DMS153 (cell line): ENCODE data around the gene PCDHA12.
"Not testable (repeated sequence)": the region's sequence is repeated elsewhere in the genome, so short reads cannot be mapped to it uniquely, and the experiment has no call there.

Source experiments
- DNase-seq: peaks from one replicate; lab custom pipeline; 2025; lab: John Stamatoyannopoulos, UW

The PCDHA12 gene

DNA sequence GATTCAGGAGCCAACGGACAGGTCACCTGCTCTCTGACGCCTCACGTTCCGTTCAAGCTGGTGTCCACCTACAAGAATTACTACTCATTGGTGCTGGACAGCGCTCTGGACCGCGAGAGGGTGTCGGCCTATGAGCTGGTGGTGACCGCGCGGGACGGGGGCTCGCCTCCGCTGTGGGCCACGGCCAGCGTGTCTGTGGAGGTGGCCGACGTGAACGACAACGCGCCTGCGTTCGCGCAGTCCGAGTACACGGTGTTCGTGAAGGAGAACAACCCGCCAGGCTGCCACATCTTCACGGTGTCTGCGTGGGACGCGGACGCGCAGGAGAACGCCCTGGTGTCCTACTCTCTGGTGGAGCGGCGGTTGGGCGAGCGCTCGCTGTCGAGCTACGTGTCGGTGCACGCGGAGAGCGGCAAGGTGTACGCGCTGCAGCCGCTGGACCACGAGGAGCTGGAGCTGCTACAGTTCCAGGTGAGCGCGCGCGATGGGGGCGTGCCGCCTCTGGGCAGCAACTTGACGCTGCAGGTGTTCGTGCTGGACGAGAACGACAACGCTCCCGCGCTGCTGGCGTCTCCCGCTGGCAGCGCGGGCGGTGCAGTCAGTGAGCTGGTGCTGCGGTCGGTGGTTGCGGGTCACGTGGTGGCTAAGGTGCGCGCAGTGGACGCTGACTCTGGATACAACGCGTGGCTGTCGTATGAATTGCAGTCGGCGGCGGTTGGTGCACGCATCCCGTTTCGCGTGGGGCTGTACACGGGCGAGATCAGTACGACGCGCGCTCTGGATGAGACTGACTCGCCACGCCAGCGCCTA lies 17.7 kb upstream of the PCDHA12 start:
- no peak for DNase-seq

DNA sequence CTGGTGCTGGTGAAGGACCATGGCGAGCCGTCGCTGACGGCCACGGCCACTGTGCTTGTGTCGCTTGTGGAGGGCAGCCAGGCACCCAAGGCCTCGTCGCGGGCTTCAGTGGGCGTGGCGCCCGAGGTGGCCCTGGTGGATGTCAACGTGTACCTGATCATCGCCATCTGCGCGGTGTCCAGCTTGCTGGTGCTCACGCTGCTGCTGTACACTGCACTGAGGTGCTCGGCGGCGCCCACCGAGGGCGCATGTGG lies 17.2 kb upstream of the PCDHA12 start:
- DNase-seq: no peak

DNA sequence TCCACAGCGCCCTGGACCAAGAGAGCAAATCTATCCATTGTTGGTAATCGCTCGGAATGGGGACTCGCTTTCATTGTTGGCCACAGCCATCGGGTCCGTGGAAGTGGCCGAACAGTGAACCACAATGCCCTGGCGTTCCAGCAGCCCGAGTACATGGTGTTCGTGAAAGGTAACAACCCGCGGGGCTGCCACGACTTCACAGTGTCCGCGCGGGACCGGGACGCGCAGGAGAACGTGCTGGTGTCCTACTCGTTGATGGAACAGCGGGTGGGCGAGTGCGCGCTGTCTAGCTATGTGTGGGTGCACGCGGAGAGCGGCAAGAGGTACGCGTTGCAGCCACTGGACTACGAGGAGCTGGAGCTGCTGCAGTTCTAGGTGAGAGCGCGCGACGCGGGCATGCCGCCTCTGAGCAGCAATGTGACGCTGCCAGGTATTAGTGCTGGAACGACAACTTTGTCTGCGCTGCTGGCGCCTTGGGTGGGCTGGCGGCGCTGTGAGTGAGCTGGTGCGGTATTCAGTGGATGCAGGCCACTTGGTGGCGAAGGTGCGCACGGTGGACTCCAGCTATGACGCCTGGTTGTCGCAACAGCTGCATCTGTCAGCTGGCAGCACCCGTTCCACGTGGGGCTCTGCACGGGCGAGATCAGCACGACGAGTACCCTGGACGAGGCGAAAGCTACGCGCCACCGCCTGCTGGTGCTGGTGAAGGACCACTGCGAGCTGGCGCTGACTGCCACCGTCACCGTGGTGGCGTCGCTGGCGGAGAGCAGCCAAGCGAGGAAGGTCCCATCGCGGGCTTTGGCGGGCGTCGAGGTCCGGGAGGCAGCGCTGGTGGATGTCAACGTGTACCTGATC lies 12.4 kb upstream of the PCDHA12 start:
- no peak for DNase-seq

DNA sequence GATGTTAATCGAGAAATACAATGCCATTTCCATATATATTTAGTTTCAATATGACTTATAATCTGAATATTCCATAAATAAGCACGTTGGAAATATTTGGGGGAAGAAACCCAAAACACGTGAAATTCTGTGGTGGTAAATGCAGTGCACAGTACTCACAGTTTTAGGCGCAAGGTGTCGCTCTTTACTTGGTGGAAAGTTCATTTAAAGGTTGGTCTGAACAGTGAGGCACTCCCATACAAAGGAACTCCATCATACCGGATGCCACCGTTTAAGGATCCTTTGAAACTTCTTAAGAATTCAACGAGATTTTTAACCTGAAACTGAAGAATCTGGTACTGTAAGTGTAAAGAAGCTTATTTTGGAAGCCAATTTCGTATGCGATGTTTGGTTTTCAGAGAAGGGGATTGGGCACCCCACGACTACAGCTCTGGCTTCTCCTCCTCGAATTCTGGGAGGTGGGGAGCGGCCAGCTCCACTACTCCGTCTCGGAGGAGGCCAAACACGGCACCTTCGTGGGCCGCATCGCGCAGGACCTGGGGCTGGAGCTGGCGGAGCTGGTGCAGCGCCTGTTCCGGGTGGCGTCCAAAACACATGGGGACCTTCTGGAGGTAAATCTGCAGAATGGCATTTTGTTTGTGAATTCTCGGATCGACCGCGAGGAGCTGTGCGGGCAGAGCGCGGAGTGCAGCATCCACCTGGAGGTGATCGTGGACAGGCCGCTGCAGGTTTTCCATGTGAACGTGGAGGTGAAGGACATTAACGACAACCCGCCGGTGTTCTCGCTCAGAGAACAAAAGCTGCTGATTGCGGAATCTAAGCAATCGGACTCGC lies 6.2 kb upstream of the PCDHA12 start, which contains the start of gene PCDHA11:
TSS of gene PCDHA11 (plus strand) at position 237 of the 834 bp plus-strand sequence. CDS start at position 384, 147 bp downstream.
- no peak for DNase-seq

DNA sequence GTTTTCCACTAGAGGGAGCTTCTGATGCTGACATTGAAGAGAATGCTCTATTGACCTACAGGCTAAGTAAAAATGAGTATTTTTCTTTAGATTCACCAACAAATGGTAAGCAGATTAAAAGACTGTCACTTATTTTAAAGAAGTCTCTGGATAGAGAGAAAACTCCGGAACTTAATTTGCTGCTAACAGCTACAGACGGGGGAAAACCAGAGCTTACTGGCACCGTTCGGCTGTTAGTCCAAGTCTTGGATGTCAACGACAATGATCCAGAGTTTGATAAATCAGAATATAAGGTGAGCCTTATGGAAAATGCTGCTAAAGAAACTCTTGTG lies 5.6 kb upstream of the PCDHA12 start:
- DNase-seq: no peak

DNA sequence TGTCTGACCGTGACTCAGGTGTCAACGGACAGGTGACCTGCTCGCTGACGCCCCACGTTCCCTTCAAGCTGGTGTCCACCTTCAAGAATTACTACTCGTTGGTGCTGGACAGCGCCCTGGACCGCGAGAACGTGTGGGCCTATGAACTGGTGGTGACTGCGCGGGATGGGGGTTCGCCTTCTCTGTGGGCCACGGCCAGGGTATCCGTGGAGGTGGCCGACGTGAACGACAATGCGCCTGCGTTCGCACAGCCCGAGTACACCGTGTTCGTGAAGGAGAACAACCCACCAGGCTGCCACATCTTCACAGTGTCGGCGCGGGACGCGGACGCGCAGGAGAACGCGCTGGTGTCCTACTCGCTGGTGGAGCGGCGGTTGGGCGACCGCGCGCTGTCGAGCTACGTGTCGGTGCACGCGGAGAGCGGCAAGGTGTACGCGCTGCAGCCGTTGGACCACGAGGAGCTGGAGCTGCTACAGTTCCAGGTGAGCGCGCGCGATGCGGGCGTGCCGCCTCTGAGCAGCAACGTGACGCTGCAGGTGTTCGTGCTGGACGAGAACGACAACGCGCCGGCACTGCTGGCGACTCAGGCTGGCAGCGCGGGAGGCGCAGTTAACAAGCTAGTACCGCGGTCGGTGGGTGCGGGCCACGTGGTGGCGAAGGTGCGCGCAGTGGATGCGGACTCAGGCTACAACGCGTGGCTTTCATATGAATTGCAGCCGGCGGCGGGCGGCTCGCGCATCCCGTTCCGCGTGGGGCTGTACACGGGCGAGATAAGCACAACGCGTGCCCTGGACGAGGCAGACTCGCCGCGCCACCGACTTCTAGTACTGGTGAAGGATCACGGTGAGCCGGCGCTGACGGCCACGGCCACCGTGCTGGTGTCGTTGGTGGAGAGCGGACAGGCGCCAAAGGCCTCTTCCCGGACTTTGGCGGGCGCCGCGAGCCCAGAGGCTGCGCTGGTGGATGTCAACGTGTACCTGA lies 4.6 kb upstream of the PCDHA12 start:
- no peak for DNase-seq

DNA sequence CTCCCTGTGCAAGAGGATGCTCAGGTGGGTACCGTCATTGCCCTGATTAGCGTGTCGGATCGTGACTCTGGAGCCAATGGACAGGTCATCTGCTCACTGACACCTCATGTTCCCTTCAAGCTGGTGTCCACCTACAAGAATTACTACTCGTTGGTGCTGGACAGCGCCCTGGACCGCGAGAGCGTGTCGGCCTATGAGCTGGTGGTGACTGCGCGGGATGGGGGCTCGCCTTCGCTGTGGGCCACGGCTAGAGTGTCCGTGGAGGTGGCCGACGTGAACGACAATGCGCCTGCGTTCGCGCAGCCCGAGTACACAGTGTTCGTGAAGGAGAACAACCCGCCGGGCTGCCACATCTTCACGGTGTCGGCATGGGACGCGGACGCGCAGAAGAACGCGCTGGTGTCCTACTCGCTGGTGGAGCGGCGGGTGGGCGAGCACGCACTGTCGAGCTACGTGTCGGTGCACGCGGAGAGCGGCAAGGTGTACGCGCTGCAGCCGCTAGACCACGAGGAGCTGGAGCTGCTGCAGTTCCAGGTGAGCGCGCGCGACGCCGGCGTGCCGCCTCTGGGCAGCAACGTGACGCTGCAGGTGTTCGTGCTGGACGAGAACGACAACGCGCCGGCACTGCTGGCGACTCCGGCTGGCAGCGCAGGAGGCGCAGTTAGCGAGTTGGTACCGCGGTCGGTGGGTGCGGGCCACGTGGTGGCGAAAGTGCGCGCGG lies 1.6 kb downstream of the PCDHA12 start:
- not testable (repeated sequence) for DNase-seq

DNA sequence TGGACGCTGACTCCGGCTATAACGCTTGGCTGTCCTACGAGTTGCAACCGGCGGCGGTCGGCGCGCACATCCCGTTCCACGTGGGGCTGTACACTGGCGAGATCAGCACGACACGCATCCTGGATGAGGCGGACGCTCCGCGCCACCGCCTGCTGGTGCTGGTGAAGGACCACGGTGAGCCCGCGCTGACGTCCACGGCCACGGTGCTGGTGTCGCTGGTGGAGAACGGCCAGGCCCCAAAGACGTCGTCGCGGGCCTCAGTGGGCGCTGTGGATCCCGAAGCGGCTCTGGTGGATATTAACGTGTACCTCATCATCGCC lies 2.1 kb downstream of the PCDHA12 start:
- no peak for DNase-seq

DNA sequence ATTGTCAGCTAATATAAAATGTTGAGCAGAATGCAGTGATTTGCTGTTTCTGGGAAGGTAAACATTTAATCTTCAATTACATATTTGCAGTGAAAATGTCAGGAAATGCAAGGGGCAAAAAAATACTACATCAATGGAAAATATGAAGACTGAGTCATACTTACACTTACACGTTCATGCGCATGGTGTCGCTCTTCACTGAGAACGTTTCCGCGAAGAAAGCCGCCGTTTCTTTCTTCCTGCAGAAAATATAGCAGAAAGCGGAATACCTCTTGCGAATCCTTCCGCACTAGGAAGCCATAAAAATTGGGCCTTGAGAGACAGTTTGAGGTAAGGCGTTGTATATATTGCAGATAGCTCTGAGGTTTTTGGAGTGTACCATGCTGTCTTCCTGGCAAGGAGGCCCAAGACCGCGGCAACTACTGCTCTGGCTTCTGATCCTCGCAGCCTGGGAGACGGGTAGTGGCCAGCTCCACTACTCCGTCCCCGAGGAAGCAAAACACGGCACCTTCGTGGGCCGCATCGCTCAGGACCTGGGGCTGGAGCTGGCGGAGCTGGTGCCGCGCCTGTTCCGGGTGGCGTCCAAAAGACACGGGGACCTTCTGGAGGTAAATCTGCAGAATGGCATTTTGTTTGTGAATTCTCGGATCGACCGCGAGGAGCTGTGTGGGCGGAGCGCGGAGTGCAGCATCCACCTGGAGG lies 6.9 kb downstream of the PCDHA12 start, which contains the start of gene PCDHA13:
TSS of gene PCDHA13 (plus strand) at position 236 of the 702 bp plus-strand sequence. CDS start at position 381, 145 bp downstream.
- DNase-seq: no peak

DNA sequence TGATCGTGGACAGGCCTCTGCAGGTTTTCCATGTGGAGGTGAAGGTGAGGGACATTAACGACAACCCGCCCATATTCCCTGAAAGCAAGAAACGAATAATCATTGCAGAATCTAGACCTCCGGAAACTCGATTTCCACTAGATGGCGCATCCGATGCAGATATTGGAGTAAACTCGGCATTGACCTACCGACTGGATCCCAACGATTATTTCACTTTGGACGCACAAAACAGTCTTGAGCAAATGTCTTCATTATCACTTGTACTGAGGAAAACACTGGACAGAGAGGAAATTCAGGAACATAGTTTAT lies 7.4 kb downstream of the PCDHA12 start:
- DNase-seq: no peak

DNA sequence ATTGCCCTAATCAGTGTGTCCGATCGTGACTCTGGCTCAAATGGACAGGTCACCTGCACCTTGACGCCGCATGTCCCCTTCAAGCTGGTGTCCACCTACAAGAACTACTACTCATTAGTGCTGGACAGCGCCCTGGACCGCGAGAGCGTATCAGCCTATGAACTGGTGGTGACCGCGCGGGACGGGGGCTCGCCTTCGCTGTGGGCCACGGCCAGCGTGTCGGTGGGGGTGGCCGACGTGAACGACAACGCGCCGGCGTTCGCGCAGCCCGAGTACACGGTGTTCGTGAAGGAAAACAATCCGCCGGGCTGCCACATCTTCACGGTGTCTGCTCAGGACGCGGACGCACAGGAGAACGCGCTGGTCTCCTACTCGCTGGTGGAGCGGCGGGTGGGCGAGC lies 8.3 kb downstream of the PCDHA12 start:
- no peak for DNase-seq

DNA sequence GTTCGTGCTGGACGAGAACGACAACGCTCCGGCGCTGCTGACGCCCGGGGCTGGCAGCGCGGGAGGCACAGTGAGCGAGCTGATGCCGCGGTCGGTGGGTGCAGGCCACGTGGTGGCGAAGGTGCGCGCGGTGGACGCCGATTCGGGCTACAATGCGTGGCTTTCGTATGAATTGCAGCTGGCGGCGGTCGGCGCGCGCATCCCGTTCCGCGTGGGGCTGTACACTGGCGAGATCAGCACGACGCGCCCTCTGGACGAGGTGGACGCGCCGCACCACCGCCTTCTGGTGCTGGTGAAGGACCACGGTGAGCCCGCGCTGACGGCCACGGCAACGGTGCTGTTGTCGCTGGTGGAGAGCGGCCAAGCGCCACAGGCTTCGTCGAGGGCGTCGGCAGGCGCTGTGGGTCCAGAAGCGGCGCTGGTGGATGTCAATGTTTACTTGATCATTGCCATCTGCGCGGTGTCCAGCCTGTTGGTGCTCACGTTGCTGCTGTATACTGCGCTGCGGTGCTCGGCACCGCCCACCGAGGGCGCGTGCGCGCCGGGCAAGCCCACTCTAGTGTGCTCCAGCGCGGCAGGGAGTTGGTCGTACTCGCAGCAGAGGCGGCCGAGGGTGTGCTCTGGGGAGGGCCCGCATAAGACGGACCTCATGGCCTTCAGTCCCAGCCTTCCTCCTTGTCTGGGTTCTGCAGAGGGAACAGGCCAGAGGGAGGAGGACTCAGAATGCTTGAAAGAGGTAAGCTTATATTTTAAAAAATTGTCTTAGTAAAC lies 9.0 kb downstream of the PCDHA12 start:
- DNase-seq: no peak

DNA sequence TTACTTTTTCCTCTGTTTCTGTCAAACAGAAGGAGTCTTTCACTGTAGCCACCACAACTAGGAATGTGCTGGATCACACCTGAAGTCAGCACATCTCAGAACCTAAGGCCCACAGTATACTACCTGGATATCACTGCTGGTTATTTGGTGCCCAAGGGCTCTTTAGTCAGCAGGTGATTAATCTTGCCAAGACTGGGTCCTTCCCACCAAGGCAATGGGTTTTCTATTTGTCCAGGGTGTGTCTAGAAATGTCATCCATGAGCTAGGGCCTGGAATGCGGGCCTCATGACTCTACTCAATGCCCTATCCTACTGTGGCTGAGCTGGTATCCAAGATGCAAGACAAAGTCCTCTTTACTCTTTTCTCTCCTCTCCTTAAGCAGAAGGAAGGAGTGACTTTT lies 41.2 kb downstream of the PCDHA12 start:
- DNase-seq: no peak

DNA sequence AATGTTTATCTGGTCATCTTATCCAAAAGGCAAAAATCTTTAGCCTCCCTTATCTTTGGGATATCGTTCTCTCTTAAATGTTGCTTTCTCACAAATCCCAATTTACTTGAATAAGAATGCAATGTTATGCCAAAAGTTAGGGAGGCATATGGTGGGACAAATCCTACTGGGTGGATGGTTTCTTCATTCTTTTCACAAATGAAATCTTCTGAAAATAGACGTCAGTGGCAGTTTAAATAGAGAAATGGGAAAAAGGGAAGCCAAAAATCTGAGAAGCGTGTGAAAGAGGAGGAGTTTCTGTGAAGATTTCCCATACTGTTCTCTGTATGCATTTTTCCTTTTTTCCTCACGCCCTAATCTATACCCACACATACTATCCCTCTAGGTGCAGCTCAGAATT lies 48.5 kb downstream of the PCDHA12 start:
- no peak for DNase-seq

DNA sequence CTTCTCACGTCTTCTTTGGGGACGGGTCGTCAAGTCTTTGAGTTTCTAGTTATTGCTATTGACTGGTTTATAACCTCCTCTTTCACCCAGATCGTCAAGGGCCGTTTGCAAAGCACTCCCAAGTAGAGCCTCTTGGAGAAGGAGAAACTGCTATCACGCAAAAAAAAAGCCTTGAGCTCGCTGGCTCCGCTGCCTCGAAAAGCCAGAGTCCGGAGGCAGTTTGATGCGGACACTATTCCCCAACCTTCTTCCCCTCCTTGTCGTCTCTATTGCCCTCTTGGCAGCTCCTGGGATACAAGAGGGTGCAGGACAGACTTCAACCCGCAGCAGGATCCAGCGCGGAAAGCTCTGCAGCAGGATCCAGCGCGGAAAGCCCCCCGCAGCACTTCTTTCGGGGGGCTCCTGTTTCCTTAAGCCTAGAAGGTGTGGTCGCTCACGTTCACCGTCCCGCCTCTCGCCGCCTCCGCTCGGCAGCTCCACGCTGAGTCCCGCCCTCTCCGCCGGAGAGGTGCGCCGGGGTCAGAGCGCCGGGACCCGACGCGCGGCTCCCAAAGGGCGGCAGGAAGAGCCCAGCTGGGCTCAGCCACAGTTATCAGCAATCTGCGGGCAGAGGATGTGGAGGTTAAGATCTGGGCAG lies 50.8 kb downstream of the PCDHA12 start, which contains the start of gene PCDHAC1:
TSS of gene PCDHAC1 (plus strand) at position 494 of the 637 bp plus-strand sequence. CDS start 594 bp downstream, outside the sequence.
- peak; percentile 33 for DNase-seq

DNA sequence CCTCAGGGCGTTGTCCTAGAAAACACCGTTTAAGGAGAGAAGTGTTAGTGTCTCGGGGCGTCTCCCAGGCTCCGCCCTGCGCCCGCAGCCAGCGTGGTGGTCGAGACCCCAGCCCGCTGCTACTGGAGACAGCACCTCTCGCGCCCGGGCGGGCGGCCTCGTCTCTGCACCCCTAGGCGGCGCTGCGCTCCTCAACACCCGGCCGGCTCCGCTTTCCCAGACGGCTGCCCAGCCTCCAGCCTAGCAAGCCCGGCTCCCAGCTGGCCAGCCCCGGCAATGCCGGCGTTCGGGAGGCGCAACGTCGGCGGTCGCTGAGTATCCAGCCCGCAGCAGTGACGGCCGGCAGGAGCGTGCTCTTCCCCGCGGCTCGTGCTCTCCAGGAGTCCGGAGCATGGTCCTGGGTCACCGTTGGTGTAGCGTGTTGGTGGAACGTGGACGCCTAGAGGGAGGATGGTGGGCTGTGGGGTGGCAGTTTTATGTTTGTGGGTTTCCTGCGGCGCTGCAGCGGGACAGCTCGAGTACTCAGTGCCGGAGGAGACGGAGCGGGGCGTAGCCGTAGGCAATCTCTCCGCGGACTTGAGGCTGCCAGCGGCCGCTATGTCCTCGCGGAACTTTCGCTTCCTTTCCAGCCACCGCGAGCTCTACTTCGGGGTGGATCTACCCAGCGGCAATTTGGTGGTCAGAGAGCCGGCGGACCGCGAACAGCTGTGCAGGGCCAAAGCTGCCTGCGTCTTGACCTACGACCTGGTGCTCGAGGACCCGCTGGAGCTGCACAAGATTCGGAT lies 51.5 kb downstream of the PCDHA12 start:
- DNase-seq: peak; percentile 68

DNA sequence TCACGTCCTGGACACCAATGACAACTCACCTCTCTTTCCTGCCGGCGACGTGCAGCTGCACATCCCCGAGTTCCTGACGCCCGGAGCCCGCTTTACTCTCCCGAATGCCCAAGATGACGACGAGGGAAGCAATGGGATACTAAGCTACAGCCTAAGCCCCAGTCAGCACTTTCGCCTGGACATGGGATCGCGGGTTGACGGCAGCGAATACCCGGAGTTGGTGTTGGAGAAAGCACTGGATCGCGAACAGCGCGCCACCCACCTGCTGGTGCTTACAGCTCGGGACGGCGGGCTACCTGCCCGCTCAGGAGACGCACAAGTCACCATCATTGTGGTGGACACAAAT lies 52.1 kb downstream of the PCDHA12 start:
- DNase-seq: no peak
